ENCODE results near the gene PSMD7.

The PSMD7 gene

GRCh38 chr16:74296432-74297144 lies at the start of gene PSMD7:
Gene PSMD7 (plus strand): TSS chr16:74296814. CDS start chr16:74296915, 101 bp downstream.
- DNase-seq (ENCODE audit: low spot score): peak; percentile 90

GRCh38 chr16:74249254-74249653 lies 47.4 kb upstream of the PSMD7 start:
- DNase-seq (ENCODE audit: low spot score): no peak

GRCh38 chr16:74249846-74250245 lies 46.8 kb upstream of the PSMD7 start:
- DNase-seq (ENCODE audit: low spot score): no peak

- no peak for DNase-seq (ENCODE audit: low spot score)
Observed at GRCh38 chr16:74252329-74252728, 44.3 kb upstream of the PSMD7 start.

- DNase-seq (ENCODE audit: low spot score): no peak
Observed at GRCh38 chr16:74253161-74253938, 43.3 kb upstream of the PSMD7 start.

GRCh38 chr16:74257061-74257460 lies 39.6 kb upstream of the PSMD7 start:
- DNase-seq (ENCODE audit: low spot score): no peak

GRCh38 chr16:74261068-74261467 lies 35.5 kb upstream of the PSMD7 start:
- DNase-seq (ENCODE audit: low spot score): no peak

- DNase-seq (ENCODE audit: low spot score): no peak
Observed at GRCh38 chr16:74264811-74265210, 31.8 kb upstream of the PSMD7 start.

- no peak for DNase-seq (ENCODE audit: low spot score)
Observed at GRCh38 chr16:74268372-74268782, 28.2 kb upstream of the PSMD7 start.

- no peak for DNase-seq (ENCODE audit: low spot score)
Observed at GRCh38 chr16:74271872-74272271, 24.7 kb upstream of the PSMD7 start.

- DNase-seq (ENCODE audit: low spot score): no peak
Observed at GRCh38 chr16:74275031-74275636, 21.5 kb upstream of the PSMD7 start.

GRCh38 chr16:74275711-74276110 lies 20.9 kb upstream of the PSMD7 start:
- DNase-seq (ENCODE audit: low spot score): no peak

- no peak for DNase-seq (ENCODE audit: low spot score)
Observed at GRCh38 chr16:74277974-74278373, 18.6 kb upstream of the PSMD7 start.

GRCh38 chr16:74279266-74279665 lies 17.3 kb upstream of the PSMD7 start:
- no peak for DNase-seq (ENCODE audit: low spot score)

- no peak for DNase-seq (ENCODE audit: low spot score)
Observed at GRCh38 chr16:74279805-74280204, 16.8 kb upstream of the PSMD7 start.

GRCh38 chr16:74280448-74280847 lies 16.2 kb upstream of the PSMD7 start:
- DNase-seq (ENCODE audit: low spot score): no peak

GRCh38 chr16:74281300-74281699 lies 15.3 kb upstream of the PSMD7 start:
- no peak for DNase-seq (ENCODE audit: low spot score)

- DNase-seq (ENCODE audit: low spot score): no peak
Observed at GRCh38 chr16:74283716-74284115, 12.9 kb upstream of the PSMD7 start.

- no peak for DNase-seq (ENCODE audit: low spot score)
Observed at GRCh38 chr16:74288065-74288464, 8.5 kb upstream of the PSMD7 start.

GRCh38 chr16:74290356-74290755 lies 6.3 kb upstream of the PSMD7 start:
- DNase-seq (ENCODE audit: low spot score): no peak

- no peak for DNase-seq (ENCODE audit: low spot score)
Observed at GRCh38 chr16:74291176-74291575, 5.4 kb upstream of the PSMD7 start.

GRCh38 chr16:74291577-74292208 lies 4.9 kb upstream of the PSMD7 start:
- no peak for DNase-seq (ENCODE audit: low spot score)

GRCh38 chr16:74296104-74296431 lies 546 bp upstream of the PSMD7 start:
- no peak for DNase-seq (ENCODE audit: low spot score)

Data from Ammon's horn (tissue), 1 donor.